ENCODE results near the gene RYR3. TPM values are rescaled to one million over a fixed set of nuclear protein-coding genes. Genes with fewer than 3 reads are reported as not detected.

Gene RYR3
- polyA plus RNA-seq, 1 donor (not counting 4 experiments of a cell fraction or from before 2014, with no cell fraction given), result 0.04 TPM

DNA sequence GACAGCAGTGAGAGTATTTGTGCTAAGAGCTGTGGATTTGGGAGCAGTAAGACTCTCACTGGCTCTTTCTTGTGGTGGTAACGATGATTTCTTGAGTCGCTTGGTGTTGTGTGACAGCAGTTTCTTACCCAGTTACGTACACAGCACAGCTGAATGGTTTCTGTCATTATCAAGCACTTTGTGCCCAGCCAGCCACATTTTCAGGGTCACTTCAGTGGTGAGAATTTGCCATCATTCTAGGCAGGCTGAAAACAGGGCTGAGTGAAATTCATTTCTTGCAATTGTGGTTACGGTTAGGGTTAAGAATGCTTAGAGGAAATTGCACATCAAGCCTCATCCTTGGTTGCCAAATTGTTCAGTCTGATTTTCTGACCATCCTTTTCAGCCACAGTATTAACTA is 130.1 kb downstream of the RYR3 start:
- no peak overlapping the region for H3K9ac ChIP-seq (ENCODE audit: control insufficient read depth, extremely low read depth, insufficient read depth, low read length)
- no peaks in the 10 kb centered on the region for H3K27me3 ChIP-seq (ENCODE audit: control insufficient read depth, extremely low read depth, insufficient read depth, low read length)
- dilution Hi-C loops (cut with MboI; ENCODE audit: extremely low pct_ligation_motif_present, low sequenced_read_pairs), result no loop called here
- no peak overlapping the region for H2AFZ ChIP-seq (ENCODE audit: control insufficient read depth, low read length)
- H3K4me1 ChIP-seq (ENCODE audit: control insufficient read depth, extremely low read depth, insufficient read depth, low read length), result peaks cover 5% of the 10 kb centered on the region
- DNase-seq (ENCODE audit: low read depth, low spot score), result no peak
- H3K27ac ChIP-seq (ENCODE audit: control insufficient read depth, insufficient read depth, low read length), result no peak overlapping the region
- no peak overlapping the region for H3K4me2 ChIP-seq (ENCODE audit: control insufficient read depth, extremely low read depth, insufficient read depth, low read depth, low read length)
- no peak for FAIRE-seq
- H3K4me3 ChIP-seq (ENCODE audit: control insufficient read depth in 2 of 3, extremely low read depth in 1 of 3, insufficient read depth in 2 of 3, low read depth in 1 of 3, low read length in 3 of 3), result no peak overlapping the region
- H3K9me3 ChIP-seq (ENCODE audit: control insufficient read depth, low read depth, low read length), result no peaks in the 10 kb centered on the region
- no peaks in the 10 kb centered on the region for H3K9me1 ChIP-seq (ENCODE audit: control insufficient read depth, extremely low read depth, insufficient read depth, low read length)
- TF ChIP-seq, protein P1, sequence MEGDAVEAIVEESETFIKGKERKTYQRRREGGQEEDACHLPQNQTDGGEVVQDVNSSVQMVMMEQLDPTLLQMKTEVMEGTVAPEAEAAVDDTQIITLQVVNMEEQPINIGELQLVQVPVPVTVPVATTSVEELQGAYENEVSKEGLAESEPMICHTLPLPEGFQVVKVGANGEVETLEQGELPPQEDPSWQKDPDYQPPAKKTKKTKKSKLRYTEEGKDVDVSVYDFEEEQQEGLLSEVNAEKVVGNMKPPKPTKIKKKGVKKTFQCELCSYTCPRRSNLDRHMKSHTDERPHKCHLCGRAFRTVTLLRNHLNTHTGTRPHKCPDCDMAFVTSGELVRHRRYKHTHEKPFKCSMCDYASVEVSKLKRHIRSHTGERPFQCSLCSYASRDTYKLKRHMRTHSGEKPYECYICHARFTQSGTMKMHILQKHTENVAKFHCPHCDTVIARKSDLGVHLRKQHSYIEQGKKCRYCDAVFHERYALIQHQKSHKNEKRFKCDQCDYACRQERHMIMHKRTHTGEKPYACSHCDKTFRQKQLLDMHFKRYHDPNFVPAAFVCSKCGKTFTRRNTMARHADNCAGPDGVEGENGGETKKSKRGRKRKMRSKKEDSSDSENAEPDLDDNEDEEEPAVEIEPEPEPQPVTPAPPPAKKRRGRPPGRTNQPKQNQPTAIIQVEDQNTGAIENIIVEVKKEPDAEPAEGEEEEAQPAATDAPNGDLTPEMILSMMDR (optimal IDR thresholded peaks at IDR 0.05 in 1 of 3, IDR thresholded peaks at IDR 0.05 in 1 of 3, conservative IDR thresholded peaks at IDR 0.05 in 1 of 3; ENCODE audit: extremely low read depth in 1 of 3, insufficient read depth in 2 of 3, low read length in 3 of 3), result no peak
- no peak for TF ChIP-seq EZH2 (IDR thresholded peaks at IDR 0.05; ENCODE audit: low read length)
- H3K36me3 ChIP-seq (ENCODE audit: control insufficient read depth in 2 of 2, extremely low read depth in 1 of 2, insufficient read depth in 2 of 2, low read length in 2 of 2), result no peaks in the 10 kb centered on the region
- no peaks in the 10 kb centered on the region for H4K20me1 ChIP-seq (ENCODE audit: control insufficient read depth, extremely low read depth, insufficient read depth, low read length)
- H3K79me2 ChIP-seq (ENCODE audit: control insufficient read depth, insufficient read depth, low read length), result no peaks in the 10 kb centered on the region

DNA sequence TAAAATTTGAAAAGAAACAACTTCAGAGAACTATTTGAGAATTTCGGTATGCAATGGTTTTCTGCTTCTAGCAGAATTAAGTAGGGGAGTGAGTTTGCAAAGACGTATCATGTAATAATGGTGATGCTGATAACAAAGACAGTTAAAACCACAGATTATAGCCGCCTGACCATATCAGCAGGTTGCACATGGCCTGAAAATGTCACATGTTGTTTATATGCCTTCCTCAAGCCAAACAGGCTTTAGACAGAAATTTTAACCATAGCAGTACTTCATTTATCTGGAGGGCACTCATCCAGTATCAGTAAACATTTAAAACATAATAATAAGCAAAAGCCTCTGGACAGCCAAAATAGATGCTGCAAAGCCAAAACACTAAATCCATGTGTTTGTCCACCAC is 131.7 kb downstream of the RYR3 start:
- FAIRE-seq, result no peak
- H3K4me1 ChIP-seq (ENCODE audit: control insufficient read depth, extremely low read depth, insufficient read depth, low read length), result peaks cover 5% of the 10 kb centered on the region
- no peak overlapping the region for H3K4me2 ChIP-seq (ENCODE audit: control insufficient read depth, extremely low read depth, insufficient read depth, low read depth, low read length)
- no peaks in the 10 kb centered on the region for H4K20me1 ChIP-seq (ENCODE audit: control insufficient read depth, extremely low read depth, insufficient read depth, low read length)
- dilution Hi-C loops (cut with MboI; ENCODE audit: extremely low pct_ligation_motif_present, low sequenced_read_pairs), result no loop called here
- no peaks in the 10 kb centered on the region for H3K79me2 ChIP-seq (ENCODE audit: control insufficient read depth, insufficient read depth, low read length)
- DNase-seq (ENCODE audit: low read depth, low spot score), result no peak
- H3K27ac ChIP-seq (ENCODE audit: control insufficient read depth, insufficient read depth, low read length), result no peak overlapping the region
- no peaks in the 10 kb centered on the region for H3K36me3 ChIP-seq (ENCODE audit: control insufficient read depth in 2 of 2, extremely low read depth in 1 of 2, insufficient read depth in 2 of 2, low read length in 2 of 2)
- TF ChIP-seq, protein P1 (optimal IDR thresholded peaks at IDR 0.05 in 1 of 3, IDR thresholded peaks at IDR 0.05 in 1 of 3, conservative IDR thresholded peaks at IDR 0.05 in 1 of 3; ENCODE audit: extremely low read depth in 1 of 3, insufficient read depth in 2 of 3, low read length in 3 of 3), result no peak
- TF ChIP-seq EZH2 (IDR thresholded peaks at IDR 0.05; ENCODE audit: low read length), result no peak
- no peak overlapping the region for H2AFZ ChIP-seq (ENCODE audit: control insufficient read depth, low read length)
- H3K4me3 ChIP-seq (ENCODE audit: control insufficient read depth in 2 of 3, extremely low read depth in 1 of 3, insufficient read depth in 2 of 3, low read depth in 1 of 3, low read length in 3 of 3), result no peak overlapping the region
- H3K9me1 ChIP-seq (ENCODE audit: control insufficient read depth, extremely low read depth, insufficient read depth, low read length), result no peaks in the 10 kb centered on the region
- no peaks in the 10 kb centered on the region for H3K27me3 ChIP-seq (ENCODE audit: control insufficient read depth, extremely low read depth, insufficient read depth, low read length)
- no peaks in the 10 kb centered on the region for H3K9me3 ChIP-seq (ENCODE audit: control insufficient read depth, low read depth, low read length)
- H3K9ac ChIP-seq (ENCODE audit: control insufficient read depth, extremely low read depth, insufficient read depth, low read length), result no peak overlapping the region
